SH-SY5Y (cell line): ENCODE data around the gene UQCRC2.

Experiments
- GATA2 ChIP-seq: IDR thresholded peaks from 2 replicates; pipeline ENCODE4 v1.6.1; 2011; ENCODE audit warnings: mild to moderate bottlenecking, low read depth, low read length
- GATA3 ChIP-seq: IDR thresholded peaks from 2 replicates; pipeline ENCODE4 v1.6.1; 2011; ENCODE audit warnings: low read depth, mild to moderate bottlenecking, low read length, moderate library complexity

GRCh38 chr16:21996923-21997696 is 43.9 kb downstream of the UQCRC2 start:
- no peak for TF ChIP-seq GATA2
- no peak for TF ChIP-seq GATA3
